Measurements from ENCODE around the gene ELP2.

- TF ChIP-seq CTCF (conservative IDR thresholded peaks at IDR 0.05; ENCODE audit: low read length) = no peak
- no peak for TF ChIP-seq EZH2phosphoT487 (IDR thresholded peaks at IDR 0.05; ENCODE audit: borderline replicate concordance, low read depth, low read length)
These were observed 9.4 kb upstream of the ELP2 start for GRCh38 chr18:36120297-36120696.

Measured in OCI-LY7 (cell line).